CD4-positive, alpha-beta T cell (primary cell): ENCODE results near the gene DNAH17. TPM values are rescaled to one million over a fixed set of nuclear protein-coding genes. Genes with fewer than 3 reads are reported as not detected.

Experiments used
- ATAC-seq: fragments of 200-7000 bp; cut with Tn5 transposase; one replicate; pipeline ENCODE4 v1.10.0; 2022; ENCODE audit warnings: mild to moderate bottlenecking; ENCODE audit not compliant: poor library complexity
- CTCF ChIA-PET: fragments of 350-600 bp; sonication (Branson Sonifier 250); formaldehyde crosslinking; loops from one replicate; lab custom pipeline; 2021; ENCODE audit warnings: antibody characterized with exemption, inconsistent platforms; lab: Charles Lee
- POLR2A ChIA-PET: fragments of 350-600 bp; sonication (Branson Sonifier 250); formaldehyde crosslinking; loops from one replicate; lab custom pipeline; 2021; ENCODE audit warnings: antibody characterized with exemption, inconsistent platforms; lab: Charles Lee
- DNase-seq, 14 experiments: peaks; one replicate each; pipeline ENCODE4 v3.0.0-alpha.2; 2013 to 2020; ENCODE audit warnings: mixed read lengths in 2 of 14
- H3K27ac ChIP-seq, 2 donors: one replicate each; pipeline versions ENCODE4 v1.5.1 to v1.7.0; 2013; ENCODE audit warnings: low read length in 2 of 2, low read depth in 1 of 2, mild to moderate bottlenecking in 1 of 2
- H3K27me3 ChIP-seq, 2 experiments: 1 replicate in 1 of 2; 2 replicates in 1 of 2; pipeline versions ENCODE4 v1.6.1 to v1.7.0; 2013; ENCODE audit warnings: low read length in 2 of 2, control low read depth in 1 of 2, mild to moderate bottlenecking in 1 of 2, moderate library complexity in 1 of 2; ENCODE audit not compliant: insufficient read depth in 2 of 2, control insufficient read depth in 1 of 2
- H3K36me3 ChIP-seq: one replicate; pipeline ENCODE4 v1.6.1; 2013; ENCODE audit warnings: low read length, control low read depth; ENCODE audit not compliant: insufficient read depth
- H3K4me1 ChIP-seq: one replicate; pipeline ENCODE4 v1.6.1; 2013; ENCODE audit warnings: low read length, control low read depth; ENCODE audit not compliant: insufficient read depth
- H3K4me3 ChIP-seq: one replicate; pipeline ENCODE4 v1.5.1; 2013; ENCODE audit warnings: mild to moderate bottlenecking, low read length, moderate library complexity
- H3K9me3 ChIP-seq, 2 experiments: 1 replicate in 1 of 2; 2 replicates in 1 of 2; pipeline versions ENCODE4 v1.6.1 to v1.7.0; 2013; ENCODE audit warnings: low read length in 2 of 2, mild to moderate bottlenecking in 2 of 2, control low read depth in 1 of 2, moderate library complexity in 1 of 2; ENCODE audit not compliant: control insufficient read depth in 1 of 2, insufficient read depth in 1 of 2
- H3K27ac Mint-ChIP-seq: one replicate; pipeline ENCODE4 v1.8.0; 2020; ENCODE audit warnings: mixed read lengths
- H3K27me3 Mint-ChIP-seq: one replicate; pipeline ENCODE4 v1.8.0; 2021; ENCODE audit warnings: mixed read lengths
- H3K36me3 Mint-ChIP-seq: one replicate; pipeline ENCODE4 v1.8.0; 2021; ENCODE audit warnings: low read depth, mixed read lengths
- H3K4me1 Mint-ChIP-seq: one replicate; pipeline ENCODE4 v1.8.0; 2021; ENCODE audit warnings: low read depth, mixed read lengths
- H3K4me3 Mint-ChIP-seq: one replicate; pipeline ENCODE4 v1.8.0; 2020; ENCODE audit warnings: mild to moderate bottlenecking, mixed read lengths
- H3K9me3 Mint-ChIP-seq: one replicate; pipeline ENCODE4 v1.8.0; 2020; ENCODE audit warnings: mixed read lengths
- intact Hi-C, 2 experiments: fragments of 100-400 bp; cut with DNase I in 1 of 2; cut with micrococcal nuclease in 1 of 2; formaldehyde crosslinking; loops; one replicate each; pipeline versions ENCODE4 v1.15.1 to v1.9.0; 2023 to 2025; cut with DNase I, micrococcal nuclease
- total RNA-seq, 174 experiments: library from RNA in 2 of 174; stranded (reverse) in 2 of 174; gene quantifications; one replicate each; pipeline ENCODE4 v1.2.3 and lab custom pipeline; 2021 to 2026
- TF ChIP-seq, protein P1 (sequence below): fragments of 200-600 bp; IDR thresholded peaks from one replicate; pipeline ENCODE4 v1.8.0; 2022; ENCODE audit warnings: antibody characterized with exemption, mild to moderate bottlenecking

The DNAH17 gene
- total RNA-seq, 2 experiments from 2014 or later = 0.14 TPM; not detected in 1

DNA sequence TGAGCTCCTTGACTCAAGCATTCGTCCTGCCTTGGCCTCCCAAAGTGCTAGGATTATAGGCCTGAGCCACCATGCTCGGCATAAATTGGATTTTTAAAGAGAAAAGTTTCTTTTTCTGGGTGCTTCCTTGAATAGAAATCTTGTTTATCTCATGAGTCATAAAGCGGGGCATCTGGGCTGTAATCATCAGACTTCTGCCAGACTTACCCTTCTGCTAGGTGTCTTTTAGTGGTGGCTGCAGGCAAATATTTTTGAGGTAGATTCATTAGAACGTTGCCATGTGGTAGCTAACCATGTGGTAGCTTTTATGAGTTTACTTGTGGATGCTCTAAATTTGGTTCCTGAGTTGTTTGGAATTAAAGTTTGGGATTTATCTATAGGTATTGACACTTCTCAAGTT is 185.4 kb downstream of the DNAH17 start:
- POLR2A ChIA-PET = no interaction called here
- no peaks in the 10 kb centered on the region for H3K27me3 ChIP-seq
- H3K27ac ChIP-seq = no peak overlapping the region
- no peaks in the 10 kb centered on the region for H3K9me3 ChIP-seq
- no peak for DNase-seq
- no peaks in the 10 kb centered on the region for H3K27me3 Mint-ChIP-seq
- no peak overlapping the region for H3K4me3 ChIP-seq
- CTCF ChIA-PET = no interaction called here
- intact Hi-C loops = no loop called here
- TF ChIP-seq, protein P1, sequence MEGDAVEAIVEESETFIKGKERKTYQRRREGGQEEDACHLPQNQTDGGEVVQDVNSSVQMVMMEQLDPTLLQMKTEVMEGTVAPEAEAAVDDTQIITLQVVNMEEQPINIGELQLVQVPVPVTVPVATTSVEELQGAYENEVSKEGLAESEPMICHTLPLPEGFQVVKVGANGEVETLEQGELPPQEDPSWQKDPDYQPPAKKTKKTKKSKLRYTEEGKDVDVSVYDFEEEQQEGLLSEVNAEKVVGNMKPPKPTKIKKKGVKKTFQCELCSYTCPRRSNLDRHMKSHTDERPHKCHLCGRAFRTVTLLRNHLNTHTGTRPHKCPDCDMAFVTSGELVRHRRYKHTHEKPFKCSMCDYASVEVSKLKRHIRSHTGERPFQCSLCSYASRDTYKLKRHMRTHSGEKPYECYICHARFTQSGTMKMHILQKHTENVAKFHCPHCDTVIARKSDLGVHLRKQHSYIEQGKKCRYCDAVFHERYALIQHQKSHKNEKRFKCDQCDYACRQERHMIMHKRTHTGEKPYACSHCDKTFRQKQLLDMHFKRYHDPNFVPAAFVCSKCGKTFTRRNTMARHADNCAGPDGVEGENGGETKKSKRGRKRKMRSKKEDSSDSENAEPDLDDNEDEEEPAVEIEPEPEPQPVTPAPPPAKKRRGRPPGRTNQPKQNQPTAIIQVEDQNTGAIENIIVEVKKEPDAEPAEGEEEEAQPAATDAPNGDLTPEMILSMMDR = no peak
- no peaks in the 10 kb centered on the region for H3K9me3 Mint-ChIP-seq
- peaks cover 45% of the 10 kb centered on the region for H3K36me3 Mint-ChIP-seq
- peak overlapping the region; percentile 78 for H3K27ac Mint-ChIP-seq
- H3K4me1 ChIP-seq = peaks cover 35% of the 10 kb centered on the region
- H3K36me3 ChIP-seq = peaks cover 54% of the 10 kb centered on the region
- no peak for ATAC-seq
- no peak overlapping the region for H3K4me3 Mint-ChIP-seq
- H3K4me1 Mint-ChIP-seq = peaks cover 48% of the 10 kb centered on the region

DNA sequence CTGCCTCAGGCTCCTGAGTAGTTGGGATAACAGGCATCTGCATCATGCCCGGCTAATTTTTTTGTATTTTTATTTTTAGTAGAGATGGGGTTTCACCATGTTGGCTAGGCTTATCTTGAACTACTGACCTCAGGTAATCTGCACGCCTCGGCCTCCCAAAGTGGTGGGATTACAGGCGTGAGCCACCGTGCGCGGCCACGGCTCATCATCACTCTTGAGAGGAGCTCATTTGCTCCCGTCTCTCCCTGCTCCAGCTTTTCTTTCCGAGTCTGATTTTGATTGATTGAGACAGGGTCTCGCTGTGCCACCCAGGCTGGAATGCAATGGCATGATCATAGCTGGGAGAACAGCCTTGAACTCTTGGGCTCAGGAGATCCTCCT is 186.2 kb downstream of the DNAH17 start:
- intact Hi-C loops = no loop called here
- no peak overlapping the region for H3K4me3 Mint-ChIP-seq
- DNase-seq (no peak), ATAC-seq (no peak)
- H3K36me3 ChIP-seq = peaks cover 46% of the 10 kb centered on the region
- peaks cover 37% of the 10 kb centered on the region for H3K36me3 Mint-ChIP-seq
- H3K27me3 ChIP-seq = no peaks in the 10 kb centered on the region
- no peaks in the 10 kb centered on the region for H3K27me3 Mint-ChIP-seq
- no peaks in the 10 kb centered on the region for H3K9me3 ChIP-seq
- peak overlapping the region; percentile 78 for H3K27ac Mint-ChIP-seq
- peaks cover 43% of the 10 kb centered on the region for H3K4me1 ChIP-seq
- H3K27ac ChIP-seq = no peak overlapping the region
- POLR2A ChIA-PET = no interaction called here
- H3K4me3 ChIP-seq = no peak overlapping the region
- CTCF ChIA-PET = interaction anchor here (1.3 kb wide), 1 partner anchor 31 kb away, joined by 3 read pairs; no protein-coding TSS in a partner anchor
- H3K9me3 Mint-ChIP-seq = no peaks in the 10 kb centered on the region
- H3K4me1 Mint-ChIP-seq = peaks cover 56% of the 10 kb centered on the region
- TF ChIP-seq, protein P1 = no peak

DNA sequence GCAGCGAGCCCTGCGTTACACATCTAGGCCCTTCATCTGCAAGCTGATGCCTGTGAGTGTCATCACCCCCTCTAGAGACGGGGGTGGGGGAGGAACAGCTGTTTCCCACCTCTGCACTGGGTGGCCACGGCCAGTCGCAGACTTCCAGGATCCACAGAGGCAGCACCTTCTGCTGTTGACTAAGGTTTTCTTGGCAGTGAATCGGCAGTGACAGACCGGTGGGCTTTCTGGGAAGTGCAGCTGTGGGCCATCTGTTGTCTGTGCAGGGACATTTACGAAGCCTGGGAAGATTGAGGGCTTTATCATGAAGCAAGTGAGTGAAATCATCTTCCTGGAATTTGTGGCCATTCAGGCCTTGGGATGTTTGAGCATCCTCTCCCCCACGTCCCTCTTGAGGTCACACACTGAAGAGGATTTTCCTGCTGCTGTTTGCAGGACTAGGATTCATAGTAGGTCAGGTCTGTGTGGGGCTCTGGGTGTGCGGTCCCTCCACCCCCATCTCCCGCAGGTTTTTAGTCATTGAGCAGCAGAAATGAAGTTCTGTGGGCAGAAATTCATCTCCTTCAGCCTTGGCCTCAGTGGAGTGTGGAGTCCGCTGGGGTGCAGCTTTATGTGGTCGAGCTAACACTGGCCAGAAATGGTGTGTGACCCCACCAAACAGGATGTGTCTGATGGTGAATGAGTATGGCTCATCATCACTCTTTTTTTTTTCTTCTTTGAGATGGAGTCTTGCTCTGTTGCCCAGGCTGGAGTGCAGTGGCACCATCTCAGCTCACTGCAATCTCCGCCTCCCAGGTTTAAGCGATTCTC is 186.8 kb downstream of the DNAH17 start:
- intact Hi-C loops = no loop called here
- no peak overlapping the region for H3K4me3 ChIP-seq
- Mint-ChIP-seq H3K27ac (peak overlapping the region; percentile 78), H3K9me3 (no peaks in the 10 kb centered on the region), H3K27me3 (no peaks in the 10 kb centered on the region), H3K4me3 (no peak overlapping the region), H3K36me3 (peaks cover 31% of the 10 kb centered on the region), H3K4me1 (peaks cover 60% of the 10 kb centered on the region)
- no peaks in the 10 kb centered on the region for H3K9me3 ChIP-seq
- no peaks in the 10 kb centered on the region for H3K27me3 ChIP-seq
- peaks cover 49% of the 10 kb centered on the region for H3K4me1 ChIP-seq
- DNase-seq (no peak), ATAC-seq (no peak)
- peaks cover 40% of the 10 kb centered on the region for H3K36me3 ChIP-seq
- no peak overlapping the region for H3K27ac ChIP-seq
- ChIA-PET CTCF (interaction anchor here (1.3 kb wide), 1 partner anchor 32 kb away, joined by 3 read pairs; no protein-coding TSS in a partner anchor), POLR2A (no interaction called here)
- TF ChIP-seq, protein P1 = no peak
